ENCODE data around the gene TRIM4. TPM values are rescaled to one million over a fixed set of nuclear protein-coding genes. Genes with fewer than 3 reads are reported as not detected.
"Not testable (repeated sequence)": the region's sequence is repeated elsewhere in the genome, so short reads cannot be mapped to it uniquely, and the experiment has no call there.

The TRIM4 gene
- polyA plus RNA-seq, 1 experiment, result 32.7 TPM

DNA sequence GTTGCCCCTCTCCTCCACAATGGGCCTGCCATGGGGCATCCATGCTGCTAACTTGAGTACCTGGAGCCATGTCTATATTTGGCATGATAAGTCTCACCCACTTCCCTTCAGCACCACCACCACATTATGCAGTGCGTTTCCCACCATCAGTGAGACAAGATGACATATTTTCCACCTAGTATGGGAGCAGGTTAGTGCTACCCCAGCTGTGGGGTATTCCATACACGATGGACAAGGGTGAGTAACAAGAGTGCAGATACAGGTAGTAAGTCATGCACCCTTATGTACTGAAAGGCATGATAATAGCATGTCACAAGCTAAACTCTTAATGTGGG is 21.3 kb downstream of the TRIM4 start:
- CTCF ChIA-PET, result no interaction called here
- POLR2A ChIA-PET, result no interaction called here

DNA sequence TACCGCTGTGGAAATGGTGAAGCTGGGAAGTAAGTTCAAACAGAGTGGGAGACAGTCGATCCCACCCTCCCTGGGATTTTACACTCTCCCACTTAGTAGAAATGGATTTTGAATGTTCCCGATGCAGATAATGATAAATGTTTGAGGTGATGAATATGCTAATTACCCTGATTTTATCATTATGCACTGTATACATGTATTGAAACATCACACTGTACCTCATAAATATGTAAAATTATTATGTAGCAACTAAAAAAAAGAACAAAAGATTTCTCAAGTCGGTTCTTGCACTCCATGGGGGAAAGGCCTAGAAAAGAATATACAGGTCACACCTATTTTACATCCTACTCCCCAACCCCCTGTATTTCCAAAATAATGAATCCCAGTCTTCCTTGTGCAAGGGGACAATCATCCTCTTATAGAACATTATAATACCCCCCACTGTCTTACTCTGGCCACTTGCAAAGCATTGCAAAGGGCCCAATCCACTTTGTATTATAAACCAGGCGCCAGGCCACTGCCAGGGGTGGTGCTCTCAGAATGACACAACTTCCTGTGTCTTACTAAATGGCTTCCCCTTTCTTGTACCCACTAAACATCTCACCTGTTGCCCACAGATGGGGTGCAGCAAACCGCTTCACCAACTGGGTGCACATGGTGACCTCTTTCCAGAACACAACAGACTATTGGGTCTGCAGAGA is 21.9 kb downstream of the TRIM4 start:
- POLR2A ChIA-PET, result no interaction called here
- CTCF ChIA-PET, result no interaction called here
- TF ChIP-seq CTCF (IDR thresholded peaks at IDR 0.05; ENCODE audit: low read depth, low read length), result no peak

More for the DNA sequence above, 21.3 kb downstream of the TRIM4 start:
- no peak overlapping the region for H3K4me3 ChIP-seq (ENCODE audit: low read depth, low read length)
- no peaks in the 10 kb centered on the region for H3K9me3 ChIP-seq (ENCODE audit: control insufficient read depth, insufficient read depth, low read length)
- H3K27me3 ChIP-seq (ENCODE audit: control insufficient read depth, insufficient read depth, low read length), result no peaks in the 10 kb centered on the region
- TF ChIP-seq CTCF (IDR thresholded peaks at IDR 0.05; ENCODE audit: low read depth, low read length), result no peak
- H3K27ac ChIP-seq (ENCODE audit: low read depth, low read length), result no peak overlapping the region
- no peak for DNase-seq (ENCODE audit: low read depth, low spot score)

DNA sequence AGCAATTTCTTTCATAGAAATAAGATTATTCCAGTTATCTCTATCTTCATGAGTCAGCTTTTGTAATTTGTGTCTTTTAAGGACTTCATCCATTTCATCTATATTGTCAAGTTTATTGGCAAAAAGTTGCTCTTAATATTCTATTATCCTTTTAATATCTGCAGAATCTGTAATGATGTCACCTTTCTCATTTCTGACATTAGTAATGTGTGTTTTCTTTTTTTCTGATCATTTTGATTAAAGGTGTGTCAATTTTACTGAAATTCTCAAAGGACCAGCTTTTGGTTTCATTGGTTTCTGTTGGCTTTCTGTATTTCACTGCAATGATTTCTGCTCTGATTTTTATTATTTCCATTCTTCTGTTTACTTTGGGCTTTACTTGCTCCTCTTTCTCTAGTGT is 24.6 kb downstream of the TRIM4 start:
- Histone ChIP-seq H3K9me3 (ENCODE audit: control insufficient read depth, insufficient read depth, low read length) (no peaks in the 10 kb centered on the region), H3K27me3 (ENCODE audit: control insufficient read depth, insufficient read depth, low read length) (no peaks in the 10 kb centered on the region), H3K4me3 (ENCODE audit: low read depth, low read length) (no peak overlapping the region), H3K27ac (ENCODE audit: low read depth, low read length) (no peak overlapping the region)
- ChIA-PET POLR2A (no interaction called here), CTCF (interaction anchor here (0.7 kb wide), 1 partner anchor 1053 kb away, joined by 5 read pairs; no protein-coding TSS in a partner anchor)
- no peak for TF ChIP-seq CTCF (IDR thresholded peaks at IDR 0.05; ENCODE audit: low read depth, low read length)
- DNase-seq (ENCODE audit: low read depth, low spot score), result no peak

More for the DNA sequence above, 21.9 kb downstream of the TRIM4 start:
- Histone ChIP-seq H3K9me3 (ENCODE audit: control insufficient read depth, insufficient read depth, low read length) (no peaks in the 10 kb centered on the region), H3K27me3 (ENCODE audit: control insufficient read depth, insufficient read depth, low read length) (no peaks in the 10 kb centered on the region), H3K4me3 (ENCODE audit: low read depth, low read length) (no peak overlapping the region), H3K27ac (ENCODE audit: low read depth, low read length) (no peak overlapping the region)
- no peak for DNase-seq (ENCODE audit: low read depth, low spot score)

DNA sequence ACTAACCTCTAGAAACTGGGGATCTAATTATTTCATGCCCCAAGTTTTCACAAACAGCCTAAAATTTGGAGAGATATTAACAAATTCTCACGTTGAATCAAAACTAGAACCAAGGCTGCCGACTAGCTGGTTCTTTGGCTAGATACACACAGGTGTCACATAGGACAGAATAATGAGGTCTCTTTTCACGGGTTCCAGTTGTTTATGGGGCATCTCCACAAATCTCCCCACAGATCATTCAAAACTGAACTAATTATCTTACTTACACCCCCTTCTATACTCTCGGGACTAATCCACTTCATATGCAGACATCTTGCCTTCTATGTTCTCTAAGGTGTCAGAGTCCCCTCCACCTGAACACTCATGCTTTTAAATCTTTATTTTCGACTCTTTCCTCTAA is 26.1 kb downstream of the TRIM4 start:
- no peak for TF ChIP-seq CTCF (IDR thresholded peaks at IDR 0.05; ENCODE audit: low read depth, low read length)
- CTCF ChIA-PET, result interaction anchor here (0.7 kb wide), 1 partner anchor 1052 kb away, joined by 3 read pairs; no protein-coding TSS in a partner anchor
- Histone ChIP-seq H3K27me3 (ENCODE audit: control insufficient read depth, insufficient read depth, low read length) (no peaks in the 10 kb centered on the region), H3K9me3 (ENCODE audit: control insufficient read depth, insufficient read depth, low read length) (no peaks in the 10 kb centered on the region; the same call in 1 of the 2 replicates), H3K27ac (ENCODE audit: low read depth, low read length) (no peak overlapping the region), H3K4me3 (ENCODE audit: low read depth, low read length) (no peak overlapping the region)
- POLR2A ChIA-PET, result no interaction called here
- no peak for DNase-seq (ENCODE audit: low read depth, low spot score)

- DNase-seq (ENCODE audit: low read depth, low spot score); CTCF ChIA-PET; H3K4me3 ChIP-seq (ENCODE audit: low read depth, low read length); H3K27me3 ChIP-seq (ENCODE audit: control insufficient read depth, insufficient read depth, low read length); H3K9me3 ChIP-seq (ENCODE audit: control insufficient read depth, insufficient read depth, low read length); POLR2A ChIA-PET; H3K27ac ChIP-seq (ENCODE audit: low read depth, low read length): not testable (repeated sequence)
Measured at GRCh38 chr7:99890348-99890747, 29.0 kb downstream of the TRIM4 start.

GRCh38 chr7:99888366-99888765 is 31.0 kb downstream of the TRIM4 start:
- POLR2A ChIA-PET; DNase-seq (ENCODE audit: low read depth, low spot score); H3K9me3 ChIP-seq (ENCODE audit: control insufficient read depth, insufficient read depth, low read length); H3K27me3 ChIP-seq (ENCODE audit: control insufficient read depth, insufficient read depth, low read length); H3K27ac ChIP-seq (ENCODE audit: low read depth, low read length); H3K4me3 ChIP-seq (ENCODE audit: low read depth, low read length); CTCF ChIA-PET: not testable (repeated sequence)

Data from AG04450 (cell line).